Measurements from ENCODE around the gene PDXP. TPM values are rescaled to one million over a fixed set of nuclear protein-coding genes. Genes with fewer than 3 reads are reported as not detected.
"Not testable (repeated sequence)": the region's sequence is repeated elsewhere in the genome, so short reads cannot be mapped to it uniquely, and the experiment has no call there.

Gene PDXP
- 10 to 100 TPM; 10.3 to 28.7 (median 16.6) TPM for total RNA-seq

DNA sequence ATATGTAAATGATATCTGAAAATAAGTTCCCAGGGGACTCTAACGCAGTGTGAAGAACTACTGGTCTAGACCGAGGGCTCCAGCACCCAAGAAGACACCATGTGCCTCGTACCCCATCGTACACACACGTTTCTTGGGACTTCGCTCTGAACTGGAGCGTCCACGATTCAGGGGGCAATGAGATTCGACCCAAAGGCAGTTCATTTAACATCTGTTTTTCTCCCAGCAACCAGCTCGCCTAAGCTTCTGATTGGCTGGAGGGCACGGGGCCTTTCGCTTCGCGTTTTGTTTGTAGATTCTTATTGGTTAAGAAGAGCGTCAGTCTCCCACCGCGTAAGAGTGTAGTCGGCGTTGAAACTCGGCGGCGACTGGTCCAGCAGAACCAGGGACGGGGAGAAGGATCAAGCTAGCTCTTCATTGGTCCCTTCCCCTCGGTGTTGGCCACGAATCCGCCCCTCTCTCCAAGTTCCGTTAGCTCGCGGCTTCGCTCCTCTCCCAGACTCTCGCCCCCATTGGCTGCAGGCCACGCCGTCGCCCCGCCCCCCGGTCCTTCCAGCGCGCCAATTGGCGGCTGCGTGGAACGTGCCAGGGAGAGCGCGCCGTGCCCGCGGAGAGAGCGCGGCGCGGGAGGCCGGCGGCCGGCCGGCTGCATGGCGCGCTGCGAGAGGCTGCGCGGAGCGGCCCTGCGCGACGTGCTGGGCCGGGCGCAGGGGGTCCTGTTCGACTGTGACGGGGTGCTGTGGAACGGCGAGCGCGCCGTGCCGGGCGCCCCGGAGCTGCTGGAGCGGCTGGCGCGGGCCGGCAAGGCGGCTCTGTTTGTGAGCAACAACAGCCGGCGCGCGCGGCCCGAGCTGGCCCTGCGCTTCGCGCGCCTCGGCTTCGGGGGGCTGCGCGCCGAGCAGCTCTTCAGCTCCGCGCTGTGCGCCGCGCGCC, at the start of gene PDXP:
PDXP (plus strand) TSS at position 591 of the 933 bp plus-strand sequence; CDS start at position 651, 60 bp downstream.
- peak within 1 kb of the TSS; percentile 57 to 65 (median 63) for H3K4me3 ChIP-seq
- peak within 1 kb of the TSS; percentile 81 to 88 (median 86) for H3K27ac ChIP-seq
- DNase-seq (peak; percentile 100), ATAC-seq (peak; percentile 97 to 99)
- H3K4me1 ChIP-seq = peaks cover 35 to 39% of the 10 kb centered on the region in 2 donors
- TF ChIP-seq POLR2A (IDR thresholded peaks at IDR 0.05) (peak; percentile 90 to 94), CTCF (IDR thresholded peaks at IDR 0.05 in 4 of 5, conservative IDR thresholded peaks at IDR 0.05 in 1 of 5) (peak in 1 of 5 experiments; percentile 14)
- no peaks in the 10 kb centered on the region for H3K36me3 ChIP-seq
- H3K9me3 ChIP-seq = no peaks in the 10 kb centered on the region
- intact Hi-C loops (cut with DNase I; ENCODE audit: low total_unique reads) (loop anchor here (1.0 to 5.0 kb wide), 2 partner anchors 17 to 89 kb away; partner anchors contain the start of gene LGALS1), in situ Hi-C loops (cut with MboI; ENCODE audit: low sequenced_read_pairs in 4 of 4) (no loop called here)
- H3K27me3 ChIP-seq = no peaks in the 10 kb centered on the region

DNA sequence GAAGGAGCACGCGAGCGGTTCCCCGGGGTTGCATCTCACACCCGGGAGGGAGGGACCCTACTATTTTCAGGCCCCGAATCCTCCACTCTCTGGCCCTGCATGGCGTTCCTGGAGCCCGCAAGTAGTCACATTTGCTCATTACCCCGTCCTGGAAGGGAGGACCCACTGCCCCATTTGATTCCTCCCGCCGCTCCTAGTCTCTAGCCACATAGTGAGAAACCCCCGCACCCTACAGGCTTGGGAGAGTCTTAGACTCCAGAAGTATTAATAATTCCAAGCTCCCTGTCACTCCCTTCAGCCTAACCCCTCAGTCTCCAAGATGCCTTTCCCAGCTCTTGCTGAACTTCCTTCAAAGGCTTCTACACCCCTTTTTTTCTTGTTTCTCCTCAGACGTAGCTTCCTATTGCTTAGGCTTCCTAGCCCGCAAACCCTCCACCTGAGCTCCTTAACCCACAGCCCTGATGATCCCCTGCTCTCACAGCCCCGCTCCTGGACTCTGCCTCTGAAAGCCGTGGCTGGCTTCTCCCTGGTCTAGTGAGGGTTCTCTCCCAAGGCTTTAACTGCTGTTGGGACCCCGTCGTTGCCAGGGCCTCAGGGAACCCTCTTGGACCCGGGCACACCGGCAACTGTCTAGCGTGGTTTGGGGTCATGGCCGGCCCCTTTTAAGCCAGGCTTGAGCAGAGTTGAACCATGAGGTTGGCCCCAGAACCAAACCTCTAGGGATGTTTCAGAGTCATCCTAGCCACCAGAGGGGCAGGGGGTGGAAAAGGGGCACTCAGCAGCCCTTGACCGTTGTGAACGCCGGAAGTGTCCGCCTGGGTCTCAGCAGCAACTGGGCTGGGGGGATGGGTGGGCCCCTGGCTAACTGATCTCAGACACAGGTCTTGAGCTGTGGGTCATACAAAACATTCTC, 49.0 kb upstream of the PDXP start:
- TF ChIP-seq POLR2A (IDR thresholded peaks at IDR 0.05) (no peak), CTCF (IDR thresholded peaks at IDR 0.05 in 4 of 5, conservative IDR thresholded peaks at IDR 0.05 in 1 of 5) (no peak)
- no peaks in the 10 kb centered on the region for H3K9me3 ChIP-seq
- DNase-seq (no peak), ATAC-seq (peak in 1 of 2 donors; percentile 1)
- peaks cover 0 to 6% of the 10 kb centered on the region in 2 donors for H3K36me3 ChIP-seq
- in situ Hi-C loops (cut with MboI; ENCODE audit: low sequenced_read_pairs in 4 of 4) = no loop called here
- intact Hi-C loops (cut with DNase I; ENCODE audit: low total_unique reads) = loop anchor here (10.0 kb wide), 1 partner anchor 1915 kb away; the partner anchor contains the start of gene ATF4
- H3K27me3 ChIP-seq = no peaks in the 10 kb centered on the region
- H3K4me3 ChIP-seq = peak overlapping the region; percentile 88 to 98 (median 92)
- H3K27ac ChIP-seq = peak overlapping the region; percentile 90 to 98 (median 95)
- H3K4me1 ChIP-seq = peaks cover 28 to 34% of the 10 kb centered on the region in 2 donors

DNA sequence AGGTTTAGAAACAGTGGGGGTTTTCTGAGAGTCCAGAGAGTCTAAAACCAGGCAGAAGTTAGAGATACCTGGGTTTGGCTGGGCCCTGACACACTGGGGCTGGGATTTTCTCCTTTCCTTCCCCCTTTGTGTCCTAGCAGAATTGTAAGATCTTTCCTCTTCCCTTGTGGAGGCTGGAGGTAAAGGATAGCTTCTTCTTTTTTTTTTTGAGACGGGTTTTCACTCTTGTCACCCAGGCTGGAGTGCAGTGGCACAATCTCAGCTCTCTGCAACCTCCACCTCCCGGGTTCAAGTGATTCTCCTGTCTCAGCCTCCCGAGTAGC, 48.4 kb upstream of the PDXP start:
- H3K27ac ChIP-seq = peak overlapping the region in 2 of 4 donors; percentile 90 to 98
- intact Hi-C loops (cut with DNase I; ENCODE audit: low total_unique reads); H3K9me3 ChIP-seq; H3K36me3 ChIP-seq; in situ Hi-C loops (cut with MboI; ENCODE audit: low sequenced_read_pairs in 4 of 4); ATAC-seq; H3K27me3 ChIP-seq; DNase-seq: not testable (repeated sequence)
- H3K4me1 ChIP-seq = peaks cover 28 to 34% of the 10 kb centered on the region in 2 donors
- peak overlapping the region; percentile 88 to 98 (median 92) for H3K4me3 ChIP-seq

- no peaks in the 10 kb centered on the region for H3K9me3 ChIP-seq
- peak overlapping the region in 2 of 4 donors; percentile 93 to 98 for H3K4me3 ChIP-seq
- peaks cover 0 to 13% of the 10 kb centered on the region in 2 donors for H3K36me3 ChIP-seq
- ATAC-seq (no peak), DNase-seq (no peak)
- H3K4me1 ChIP-seq = peaks cover 28 to 34% of the 10 kb centered on the region in 2 donors
- H3K27me3 ChIP-seq = no peaks in the 10 kb centered on the region
- in situ Hi-C loops (cut with MboI; ENCODE audit: low sequenced_read_pairs in 4 of 4) (no loop called here), intact Hi-C loops (cut with DNase I; ENCODE audit: low total_unique reads) (no loop called here)
- no peak overlapping the region for H3K27ac ChIP-seq
- no peak for TF ChIP-seq POLR2A (IDR thresholded peaks at IDR 0.05)
- no peak for TF ChIP-seq CTCF (IDR thresholded peaks at IDR 0.05 in 4 of 5, conservative IDR thresholded peaks at IDR 0.05 in 1 of 5)
Measured at GRCh38 chr22:37610480-37611129, 47.9 kb upstream of the PDXP start.
